Measurements from ENCODE around the gene BSDC1.
"Not testable (repeated sequence)": the region's sequence is repeated elsewhere in the genome, so short reads cannot be mapped to it uniquely, and the experiment has no call there.

BSDC1 gene

DNA sequence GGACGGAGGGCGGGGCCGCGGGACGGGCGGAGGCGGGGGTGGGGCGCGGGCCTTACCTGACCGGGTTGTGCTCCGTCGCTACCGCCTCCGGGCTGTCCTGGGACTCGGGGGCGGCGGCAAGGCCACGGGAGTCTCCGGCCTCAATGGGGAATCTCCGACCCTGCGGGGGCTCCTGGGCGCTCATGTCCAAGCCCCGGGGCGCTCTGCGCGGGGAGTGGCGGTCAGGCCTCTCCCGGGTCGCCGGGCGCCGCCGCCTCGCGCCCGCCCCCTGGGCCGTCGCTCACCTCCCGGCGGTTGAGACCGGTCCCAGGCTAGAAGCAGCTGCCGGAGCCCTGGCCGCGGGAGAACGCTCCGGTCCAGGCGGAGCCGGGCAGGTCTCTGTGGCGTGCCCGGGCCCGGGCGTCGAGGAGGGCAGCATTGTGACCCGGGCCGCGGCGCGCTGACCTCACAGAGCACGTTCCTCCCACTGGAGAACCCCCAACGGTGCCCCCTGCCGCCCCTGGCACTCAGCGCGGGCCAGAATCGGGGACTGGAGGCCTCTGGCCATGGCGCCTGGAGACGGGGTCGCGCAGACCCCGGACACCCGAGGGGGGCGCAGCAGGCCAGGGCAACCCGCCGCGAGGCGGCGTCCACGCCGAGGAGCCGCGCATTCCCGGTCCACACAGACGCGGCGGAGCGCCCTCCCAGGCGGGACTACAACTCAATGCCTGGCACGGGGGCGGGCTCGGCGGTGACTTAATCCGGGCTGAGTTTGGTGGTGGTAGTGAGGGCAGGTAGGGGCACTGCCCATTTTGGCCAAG lies 32.4 kb downstream of the BSDC1 start:
- in situ Hi-C loops (cut with HindIII; ENCODE audit: low pct_unique_long_range_greater_than_20kb, low sequenced_read_pairs): no loop called here
- no peak for TF ChIP-seq JUND (IDR thresholded peaks at IDR 0.05; ENCODE audit: low read depth)
- DNase-seq (ENCODE audit: low read depth in 1 of 2, low spot score in 1 of 2): no peak

- DNase-seq (ENCODE audit: low read depth in 1 of 2, low spot score in 1 of 2): no peak
- in situ Hi-C loops (cut with HindIII; ENCODE audit: low pct_unique_long_range_greater_than_20kb, low sequenced_read_pairs): no loop called here
- no peak for TF ChIP-seq JUND (IDR thresholded peaks at IDR 0.05; ENCODE audit: low read depth)
Observed at GRCh38 chr1:32361308-32361673, 33.0 kb downstream of the BSDC1 start.

DNA sequence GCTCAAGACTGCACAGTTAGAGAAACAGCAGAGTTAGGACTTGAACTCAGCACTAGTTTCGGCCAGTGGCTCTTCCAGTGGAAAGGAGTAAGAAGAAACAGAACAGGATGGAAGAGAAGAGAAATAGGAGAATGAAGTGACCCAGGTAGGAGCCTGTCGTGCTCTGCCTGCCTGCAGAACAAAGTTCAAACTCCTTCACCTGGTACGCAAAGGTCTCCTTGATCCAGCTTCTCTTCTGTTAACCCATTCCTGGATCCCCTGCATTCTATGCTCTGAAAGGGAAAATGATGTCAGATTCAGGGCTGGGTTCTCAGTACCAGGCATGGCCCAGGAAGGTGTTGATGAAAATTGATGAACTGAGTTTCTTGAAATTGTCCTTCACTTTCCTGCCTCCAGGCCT lies 35.8 kb downstream of the BSDC1 start:
- no peak for TF ChIP-seq JUND (IDR thresholded peaks at IDR 0.05; ENCODE audit: low read depth)
- no peak for DNase-seq (ENCODE audit: low read depth in 1 of 2, low spot score in 1 of 2)
- in situ Hi-C loops (cut with HindIII; ENCODE audit: low pct_unique_long_range_greater_than_20kb, low sequenced_read_pairs): no loop called here

DNA sequence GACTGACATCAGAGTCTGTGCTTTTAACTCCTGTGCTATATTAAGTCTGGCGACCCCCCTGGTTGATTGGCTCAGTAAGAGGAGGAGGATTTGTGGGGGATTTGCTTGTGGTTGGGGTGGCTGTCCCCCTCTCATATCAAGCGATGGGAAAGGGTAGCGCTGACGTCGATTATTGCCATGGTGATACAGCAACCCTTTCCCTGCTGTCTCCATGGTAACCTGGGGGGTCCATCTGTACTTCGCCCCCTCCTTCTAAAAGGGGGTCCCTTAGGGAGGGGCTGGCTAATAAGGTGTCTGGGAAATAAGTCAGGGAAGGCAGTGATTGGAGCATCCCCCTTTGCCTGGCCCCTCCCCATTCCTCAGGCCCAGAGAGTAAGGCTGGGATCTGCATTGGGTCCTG lies 36.6 kb downstream of the BSDC1 start:
- TF ChIP-seq JUND (IDR thresholded peaks at IDR 0.05; ENCODE audit: low read depth): no peak
- in situ Hi-C loops (cut with HindIII; ENCODE audit: low pct_unique_long_range_greater_than_20kb, low sequenced_read_pairs): no loop called here
- no peak for DNase-seq (ENCODE audit: low read depth in 1 of 2, low spot score in 1 of 2)

DNA sequence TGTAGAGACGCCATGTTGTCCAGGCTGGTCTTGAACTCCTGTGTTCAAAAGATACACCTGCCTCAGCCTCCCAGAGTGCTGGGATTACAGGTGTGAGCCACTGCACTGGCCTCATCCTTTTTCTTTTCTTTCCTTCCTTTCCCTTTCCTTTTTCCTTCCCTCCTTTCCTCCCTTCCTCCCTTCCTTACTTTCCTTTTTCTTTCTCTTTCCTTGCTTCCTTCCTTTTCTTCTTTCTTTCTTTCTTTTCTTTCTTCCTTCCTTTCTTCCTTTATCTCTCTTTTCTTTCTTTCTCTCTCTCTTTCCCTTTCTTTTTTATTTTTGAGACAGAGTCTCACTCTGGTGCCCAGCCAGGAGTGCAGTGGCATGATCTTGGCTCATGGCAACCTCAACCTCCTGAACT lies 37.8 kb downstream of the BSDC1 start:
- in situ Hi-C loops (cut with HindIII; ENCODE audit: low pct_unique_long_range_greater_than_20kb, low sequenced_read_pairs): no loop called here
- no peak for DNase-seq (ENCODE audit: low read depth in 1 of 2, low spot score in 1 of 2)
- TF ChIP-seq JUND (IDR thresholded peaks at IDR 0.05; ENCODE audit: low read depth): no peak

DNA sequence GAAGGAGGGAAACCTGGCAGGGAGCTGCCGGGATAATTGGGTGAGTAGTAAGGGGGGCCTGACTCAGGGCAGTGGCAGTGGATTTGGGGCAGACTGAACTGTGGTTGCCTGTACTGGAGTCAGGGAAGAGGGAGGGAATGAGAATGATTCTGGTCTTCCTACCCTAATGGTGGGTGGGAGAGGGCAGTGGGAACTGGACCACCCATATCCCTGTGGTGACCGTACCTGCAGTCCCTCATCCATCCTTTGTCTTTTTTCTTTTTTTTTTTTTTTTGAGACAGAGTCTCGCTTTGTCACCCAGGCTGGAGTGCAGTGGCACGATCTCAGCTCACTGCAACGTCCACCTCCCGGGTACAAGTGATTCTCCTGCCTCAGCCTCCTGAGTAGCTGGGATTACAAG lies 38.5 kb downstream of the BSDC1 start:
- in situ Hi-C loops (cut with HindIII; ENCODE audit: low pct_unique_long_range_greater_than_20kb, low sequenced_read_pairs); DNase-seq (ENCODE audit: low read depth in 1 of 2, low spot score in 1 of 2): not testable (repeated sequence)

DNA sequence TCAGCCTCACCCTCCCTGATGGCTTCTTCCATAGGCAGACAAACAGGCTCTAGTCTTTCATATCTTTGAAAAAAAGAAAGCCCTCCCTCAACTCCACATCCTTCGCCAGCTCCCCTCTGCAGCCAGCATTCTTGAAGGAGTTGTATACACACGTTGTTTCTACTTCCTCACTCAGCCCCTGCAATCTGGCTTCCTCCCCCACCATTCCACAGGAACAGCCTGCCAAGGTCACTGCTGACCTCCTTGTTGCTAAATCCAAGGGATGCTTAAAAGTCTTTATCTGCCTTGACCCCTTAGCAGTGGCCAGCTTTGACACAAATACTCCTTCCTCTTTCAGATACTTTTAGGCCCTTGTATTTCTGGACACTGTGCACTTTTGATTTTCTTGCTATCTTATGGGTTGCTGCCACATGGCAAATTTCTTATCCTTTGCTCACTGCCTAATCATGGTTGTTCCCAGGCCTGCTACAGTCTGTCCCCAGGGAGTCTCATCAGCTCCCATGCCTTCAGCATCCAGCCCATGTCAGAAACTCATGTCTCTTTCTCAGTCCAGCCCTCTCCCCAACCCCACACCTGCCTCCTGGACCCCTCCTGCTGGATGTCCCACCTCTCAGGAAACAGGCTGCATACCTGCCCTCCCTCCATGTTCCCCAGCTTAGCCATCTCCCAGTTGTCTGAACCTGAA lies 40.2 kb downstream of the BSDC1 start:
- no peak for DNase-seq (ENCODE audit: low read depth in 1 of 2, low spot score in 1 of 2)
- in situ Hi-C loops (cut with HindIII; ENCODE audit: low pct_unique_long_range_greater_than_20kb, low sequenced_read_pairs): no loop called here
- no peak for TF ChIP-seq JUND (IDR thresholded peaks at IDR 0.05; ENCODE audit: low read depth)

DNA sequence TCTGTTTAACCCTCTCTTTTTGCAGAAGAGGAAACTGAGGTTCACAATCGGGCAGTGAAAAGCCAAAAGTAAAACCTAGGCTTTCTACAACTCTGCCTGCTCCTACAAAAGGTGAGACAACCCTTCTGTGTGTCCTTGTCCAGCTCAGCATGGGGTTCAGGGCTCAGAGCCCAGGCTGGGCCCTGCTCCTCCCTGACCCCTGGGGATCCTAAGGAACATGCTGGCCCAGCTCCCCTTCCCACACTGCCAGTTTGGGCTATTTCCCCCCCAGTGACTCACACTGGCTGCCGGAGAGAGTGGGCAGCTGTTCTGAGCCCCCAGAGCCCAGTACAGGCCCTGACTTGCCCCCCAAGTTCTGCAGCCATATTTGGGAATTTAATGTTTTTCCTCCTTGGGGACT lies 40.8 kb downstream of the BSDC1 start:
- no peak for TF ChIP-seq JUND (IDR thresholded peaks at IDR 0.05; ENCODE audit: low read depth)
- in situ Hi-C loops (cut with HindIII; ENCODE audit: low pct_unique_long_range_greater_than_20kb, low sequenced_read_pairs): no loop called here
- no peak for DNase-seq (ENCODE audit: low read depth in 1 of 2, low spot score in 1 of 2)

DNA sequence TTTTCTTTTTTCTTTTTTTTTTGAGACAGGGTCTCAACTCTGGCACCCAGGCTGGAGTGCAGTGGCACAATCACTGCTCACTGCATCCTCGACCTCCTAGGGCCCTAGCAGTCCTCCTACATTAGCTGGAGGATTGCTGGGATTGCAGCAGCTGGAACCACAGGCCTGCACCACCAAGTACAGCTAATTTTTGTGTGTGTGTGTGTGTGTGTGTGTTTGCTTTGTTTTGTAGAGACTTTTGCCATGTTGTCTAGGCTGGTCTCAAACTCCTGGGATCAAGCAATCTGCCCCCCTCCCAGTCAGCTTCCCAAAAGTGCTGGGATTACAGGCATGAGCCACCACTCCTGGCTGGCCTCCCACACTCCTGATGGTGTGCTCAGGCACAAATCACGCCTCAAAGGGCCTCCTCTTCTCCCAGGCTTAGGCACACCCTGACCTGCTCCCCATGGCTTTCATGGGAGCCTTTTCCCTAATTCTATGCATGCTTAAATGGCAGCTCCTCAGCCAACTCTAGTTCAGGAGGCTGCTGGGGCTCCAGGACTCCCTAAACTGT lies 41.3 kb downstream of the BSDC1 start:
- in situ Hi-C loops (cut with HindIII; ENCODE audit: low pct_unique_long_range_greater_than_20kb, low sequenced_read_pairs): no loop called here
- no peak for TF ChIP-seq JUND (IDR thresholded peaks at IDR 0.05; ENCODE audit: low read depth)
- DNase-seq (ENCODE audit: low read depth in 1 of 2, low spot score in 1 of 2): no peak

- in situ Hi-C loops (cut with HindIII; ENCODE audit: low pct_unique_long_range_greater_than_20kb, low sequenced_read_pairs): no loop called here
- TF ChIP-seq JUND (IDR thresholded peaks at IDR 0.05; ENCODE audit: low read depth): no peak
- no peak for DNase-seq (ENCODE audit: low read depth in 1 of 2, low spot score in 1 of 2)
Observed at GRCh38 chr1:32352239-32352745, 41.9 kb downstream of the BSDC1 start.

GRCh38 chr1:32351399-32352238 lies 42.6 kb downstream of the BSDC1 start:
- TF ChIP-seq JUND (IDR thresholded peaks at IDR 0.05; ENCODE audit: low read depth): no peak
- in situ Hi-C loops (cut with HindIII; ENCODE audit: low pct_unique_long_range_greater_than_20kb, low sequenced_read_pairs): no loop called here
- DNase-seq (ENCODE audit: low read depth in 1 of 2, low spot score in 1 of 2): peak; percentile 79 to 95

GRCh38 chr1:32350785-32351398 lies 43.3 kb downstream of the BSDC1 start:
- no peak for TF ChIP-seq JUND (IDR thresholded peaks at IDR 0.05; ENCODE audit: low read depth)
- in situ Hi-C loops (cut with HindIII; ENCODE audit: low pct_unique_long_range_greater_than_20kb, low sequenced_read_pairs): no loop called here
- DNase-seq (ENCODE audit: low read depth in 1 of 2, low spot score in 1 of 2): peak in 1 of 2 experiments; percentile 74

Data from T47D (cell line).